ENCODE measurements around the gene ACTR1B. TPM values are rescaled to one million over a fixed set of nuclear protein-coding genes. Genes with fewer than 3 reads are reported as not detected.

ACTR1B gene
- total and polyA plus RNA-seq, 8 donors: 47.5 to 92.1 (median 56.7) TPM

- Histone ChIP-seq H3K36me3 (peaks cover 35 to 77% (median 66%) of the 10 kb centered on the region in 4 donors), H3K9me3 (peaks cover 0 to 5% (median 0%) of the 10 kb centered on the region in 4 donors), H3K27ac (no peak overlapping the region), H3K4me3 (no peak overlapping the region), H3K27me3 (no peaks in the 10 kb centered on the region), H3K4me1 (peaks cover 17 to 35% (median 30%) of the 10 kb centered on the region in 4 donors)
- TF ChIP-seq EP300 (IDR thresholded peaks at IDR 0.05) (no peak), POLR2A (IDR thresholded peaks at IDR 0.05) (no peak), POLR2AphosphoS5 (IDR thresholded peaks at IDR 0.05) (no peak), CTCF (IDR thresholded peaks at IDR 0.05) (no peak)
- intact Hi-C loops (cut with DNase I; ENCODE audit: low total_unique reads): no loop called here
- 92 to 96% (median 95%) methylated on average over 30 to 37 of the region's 37 CpGs for WGBS, 5 donors
- no peak for DNase-seq
Measured at GRCh38 chr2:97657986-97658690, 5.7 kb downstream of the ACTR1B start.

DNA sequence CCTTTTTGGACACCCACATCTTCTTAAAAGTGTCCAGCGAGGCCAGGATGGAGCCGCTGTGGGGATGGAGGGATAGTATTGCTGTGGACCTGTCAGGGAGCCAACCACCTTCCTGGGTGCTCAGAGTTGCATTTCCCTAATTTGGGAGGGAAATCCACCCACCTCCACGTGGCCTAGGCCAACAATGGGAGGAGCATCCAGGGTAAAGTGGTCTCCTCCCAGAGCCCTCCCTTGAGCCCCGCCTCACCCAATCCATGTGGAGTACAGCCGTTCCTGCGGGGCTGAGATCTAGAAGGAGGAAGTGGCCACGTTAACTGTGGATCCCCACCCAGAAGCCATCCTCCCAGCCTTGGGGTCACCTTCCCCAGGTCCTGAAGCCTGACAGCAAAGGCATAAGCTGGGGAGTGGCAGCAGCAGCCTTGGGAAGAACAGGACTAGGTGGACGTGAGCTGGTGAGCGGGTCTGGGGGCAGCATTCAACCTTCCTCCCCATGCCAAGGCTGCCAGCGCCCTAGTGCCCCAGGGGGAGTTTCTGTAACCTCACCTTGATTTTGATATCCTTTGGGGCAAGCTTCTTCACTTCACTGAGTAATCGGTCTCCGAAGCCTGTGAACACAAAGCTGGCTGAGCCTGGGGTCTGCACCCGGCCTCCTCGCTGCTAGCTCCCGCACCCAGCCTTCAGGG lies 6.8 kb downstream of the ACTR1B start:
- WGBS, 5 donors: 80 to 92% (median 86%) methylated on average over 13 to 15 of the region's 15 CpGs

GRCh38 chr2:97656129-97656755 lies 7.6 kb downstream of the ACTR1B start:
- 93 to 98% (median 98%) methylated on average over 5 to 7 of the region's 7 CpGs for WGBS, 5 donors
- Histone ChIP-seq H3K27ac (no peak overlapping the region), H3K4me1 (peaks cover 0 to 16% (median 11%) of the 10 kb centered on the region in 4 donors), H3K4me3 (no peak overlapping the region), H3K27me3 (no peaks in the 10 kb centered on the region), H3K36me3 (peaks cover 35 to 78% (median 66%) of the 10 kb centered on the region in 4 donors), H3K9me3 (peaks cover 0 to 5% (median 0%) of the 10 kb centered on the region in 4 donors)
- intact Hi-C loops (cut with DNase I; ENCODE audit: low total_unique reads): no loop called here
- no peak for DNase-seq
- TF ChIP-seq POLR2AphosphoS5 (IDR thresholded peaks at IDR 0.05) (no peak), CTCF (IDR thresholded peaks at IDR 0.05) (no peak), EP300 (IDR thresholded peaks at IDR 0.05) (no peak), POLR2A (IDR thresholded peaks at IDR 0.05) (no peak)

More for the DNA sequence above, 6.8 kb downstream of the ACTR1B start:
- intact Hi-C loops (cut with DNase I; ENCODE audit: low total_unique reads): no loop called here
- Histone ChIP-seq H3K4me3 (no peak overlapping the region), H3K27ac (no peak overlapping the region), H3K9me3 (peaks cover 0 to 5% (median 0%) of the 10 kb centered on the region in 4 donors), H3K4me1 (peaks cover 6 to 24% (median 19%) of the 10 kb centered on the region in 4 donors), H3K27me3 (no peaks in the 10 kb centered on the region), H3K36me3 (peaks cover 35 to 78% (median 66%) of the 10 kb centered on the region in 4 donors)
- TF ChIP-seq EP300 (IDR thresholded peaks at IDR 0.05): no peak
- TF ChIP-seq POLR2A (IDR thresholded peaks at IDR 0.05): no peak
- DNase-seq: no peak

DNA sequence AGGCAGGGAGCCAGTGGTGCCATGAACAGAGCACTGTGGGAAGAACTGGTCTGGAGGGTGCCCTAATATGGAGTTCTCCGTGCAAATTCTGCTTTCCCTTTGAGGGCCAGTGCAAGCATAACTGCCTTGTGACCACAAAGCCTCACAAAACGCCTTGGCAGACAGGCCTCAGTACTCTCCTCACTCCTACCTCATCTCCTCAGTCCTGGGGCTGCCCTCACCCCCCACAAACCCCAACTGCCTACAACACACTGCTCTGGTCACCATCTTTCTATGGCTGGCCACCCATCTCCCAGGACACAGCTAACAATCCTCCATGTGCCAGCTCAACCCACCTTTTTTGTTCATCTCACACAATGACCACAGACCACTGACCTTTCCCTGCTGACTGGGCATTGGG lies 9.1 kb downstream of the ACTR1B start:
- TF ChIP-seq POLR2A (IDR thresholded peaks at IDR 0.05) (no peak), CTCF (IDR thresholded peaks at IDR 0.05) (no peak), POLR2AphosphoS5 (IDR thresholded peaks at IDR 0.05) (no peak), EP300 (IDR thresholded peaks at IDR 0.05) (no peak)
- H3K9me3 ChIP-seq: peaks cover 0 to 5% (median 0%) of the 10 kb centered on the region in 4 donors
- H3K27ac ChIP-seq: no peak overlapping the region
- no peak overlapping the region for H3K4me3 ChIP-seq
- WGBS, 5 donors: 93 to 100% (median 98%) methylated on average over 2 of the region's 2 CpGs
- intact Hi-C loops (cut with DNase I; ENCODE audit: low total_unique reads): no loop called here
- peaks cover 0 to 2% (median under 1%) of the 10 kb centered on the region in 4 donors for H3K4me1 ChIP-seq
- no peak for DNase-seq
- H3K36me3 ChIP-seq: peaks cover 35 to 81% (median 65%) of the 10 kb centered on the region in 4 donors
- no peaks in the 10 kb centered on the region for H3K27me3 ChIP-seq
